Body of pancreas (tissue), 4 donors: ENCODE measurements around the gene AMBRA1.

Experiments
- POLR2A ChIP-seq, 3 donors: fragments of 450-650 bp; IDR thresholded peaks; one replicate each; pipeline ENCODE4 v1.6.1; 2016; ENCODE audit warnings: antibody characterized with exemption in 3 of 3, mild to moderate bottlenecking in 2 of 3
- TF ChIP-seq, protein P1 (sequence below), 7 experiments: fragments of 450-650 bp in 4 of 7; fragments of 200-600 bp in 3 of 7; sonication (generic) in 3 of 7; IDR thresholded peaks; one replicate each; pipeline ENCODE4 v1.5.1; 2016 to 2019; ENCODE audit warnings: antibody characterized with exemption in 7 of 7

DNA sequence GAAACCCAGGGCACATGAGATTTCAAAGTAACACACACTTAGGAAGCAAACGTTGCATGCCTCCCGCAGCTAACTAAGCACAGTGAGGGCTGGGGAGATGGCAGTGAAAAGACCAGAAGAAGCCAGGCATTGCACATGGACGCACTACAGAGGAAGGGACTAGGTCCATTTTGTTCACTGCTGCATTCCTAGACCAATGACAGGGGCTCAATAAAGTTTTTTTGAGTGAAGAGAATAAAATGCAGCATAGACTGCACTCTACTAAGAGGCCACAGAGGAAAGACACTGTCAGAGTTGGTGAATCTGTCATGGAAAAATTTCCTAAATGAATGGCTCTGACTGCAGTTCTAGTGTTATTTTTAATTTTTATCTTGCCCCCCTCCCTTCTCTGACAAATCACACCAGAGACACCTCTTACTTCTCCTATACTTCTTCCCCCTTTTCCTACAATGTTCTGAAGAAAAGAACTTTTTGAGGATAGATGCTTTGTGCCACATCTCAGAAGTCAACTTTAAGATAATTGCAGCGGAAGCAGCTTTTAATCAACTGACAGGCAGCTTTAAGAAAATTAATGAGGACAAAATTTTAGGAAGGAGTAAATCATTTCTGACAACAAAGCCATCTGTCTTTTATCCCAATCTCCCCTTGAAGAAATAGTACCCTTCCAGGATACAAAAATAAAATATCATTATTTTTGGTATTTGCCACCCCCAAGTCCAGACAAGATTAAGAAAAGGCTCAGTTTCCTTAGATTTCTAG is 167.4 kb downstream of the AMBRA1 start:
- TF ChIP-seq, protein P1, sequence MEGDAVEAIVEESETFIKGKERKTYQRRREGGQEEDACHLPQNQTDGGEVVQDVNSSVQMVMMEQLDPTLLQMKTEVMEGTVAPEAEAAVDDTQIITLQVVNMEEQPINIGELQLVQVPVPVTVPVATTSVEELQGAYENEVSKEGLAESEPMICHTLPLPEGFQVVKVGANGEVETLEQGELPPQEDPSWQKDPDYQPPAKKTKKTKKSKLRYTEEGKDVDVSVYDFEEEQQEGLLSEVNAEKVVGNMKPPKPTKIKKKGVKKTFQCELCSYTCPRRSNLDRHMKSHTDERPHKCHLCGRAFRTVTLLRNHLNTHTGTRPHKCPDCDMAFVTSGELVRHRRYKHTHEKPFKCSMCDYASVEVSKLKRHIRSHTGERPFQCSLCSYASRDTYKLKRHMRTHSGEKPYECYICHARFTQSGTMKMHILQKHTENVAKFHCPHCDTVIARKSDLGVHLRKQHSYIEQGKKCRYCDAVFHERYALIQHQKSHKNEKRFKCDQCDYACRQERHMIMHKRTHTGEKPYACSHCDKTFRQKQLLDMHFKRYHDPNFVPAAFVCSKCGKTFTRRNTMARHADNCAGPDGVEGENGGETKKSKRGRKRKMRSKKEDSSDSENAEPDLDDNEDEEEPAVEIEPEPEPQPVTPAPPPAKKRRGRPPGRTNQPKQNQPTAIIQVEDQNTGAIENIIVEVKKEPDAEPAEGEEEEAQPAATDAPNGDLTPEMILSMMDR (IDR thresholded peaks at IDR 0.05): no peak
- TF ChIP-seq POLR2A (IDR thresholded peaks at IDR 0.05): no peak
